GM12864 (cell line): Measurements from ENCODE around the gene CHIA.

ENCODE experiments used
- DNase-seq: peaks from one replicate; pipeline ENCODE4 v3.0.0-alpha.2; 2011; ENCODE audit warnings: low read depth
- H3K4me3 ChIP-seq: 2 replicates; pipeline ENCODE4 v1.5.1; 2011; ENCODE audit warnings: mild to moderate bottlenecking, low read depth, low read length, control low read depth
- TF ChIP-seq, protein P1 (sequence below): IDR thresholded peaks from 2 replicates; pipeline ENCODE4 v1.5.1; 2011; ENCODE audit warnings: low read depth, mild to moderate bottlenecking, moderate library complexity, low read length, control low read depth, inconsistent platforms; ENCODE audit errors: missing control alignments

CHIA gene

DNA sequence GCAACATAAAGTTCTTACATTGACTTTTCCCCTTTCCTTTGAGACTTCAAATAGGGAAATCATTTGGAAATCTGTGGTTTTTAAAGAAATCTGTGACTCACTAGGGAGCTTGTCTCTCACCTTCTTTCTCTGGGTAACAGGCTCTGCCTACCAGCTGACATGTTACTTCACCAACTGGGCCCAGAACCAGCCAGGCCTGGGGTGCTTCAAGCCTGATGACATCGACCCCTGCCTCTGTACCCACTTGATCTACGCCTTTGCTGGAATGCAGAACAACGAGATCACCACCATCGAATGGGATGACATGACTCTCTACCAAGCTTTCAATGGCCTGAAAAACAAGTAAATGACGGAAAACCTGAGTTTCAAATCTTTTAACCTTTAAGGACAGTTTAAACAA, 9.2 kb upstream of the CHIA start:
- TF ChIP-seq, protein P1, sequence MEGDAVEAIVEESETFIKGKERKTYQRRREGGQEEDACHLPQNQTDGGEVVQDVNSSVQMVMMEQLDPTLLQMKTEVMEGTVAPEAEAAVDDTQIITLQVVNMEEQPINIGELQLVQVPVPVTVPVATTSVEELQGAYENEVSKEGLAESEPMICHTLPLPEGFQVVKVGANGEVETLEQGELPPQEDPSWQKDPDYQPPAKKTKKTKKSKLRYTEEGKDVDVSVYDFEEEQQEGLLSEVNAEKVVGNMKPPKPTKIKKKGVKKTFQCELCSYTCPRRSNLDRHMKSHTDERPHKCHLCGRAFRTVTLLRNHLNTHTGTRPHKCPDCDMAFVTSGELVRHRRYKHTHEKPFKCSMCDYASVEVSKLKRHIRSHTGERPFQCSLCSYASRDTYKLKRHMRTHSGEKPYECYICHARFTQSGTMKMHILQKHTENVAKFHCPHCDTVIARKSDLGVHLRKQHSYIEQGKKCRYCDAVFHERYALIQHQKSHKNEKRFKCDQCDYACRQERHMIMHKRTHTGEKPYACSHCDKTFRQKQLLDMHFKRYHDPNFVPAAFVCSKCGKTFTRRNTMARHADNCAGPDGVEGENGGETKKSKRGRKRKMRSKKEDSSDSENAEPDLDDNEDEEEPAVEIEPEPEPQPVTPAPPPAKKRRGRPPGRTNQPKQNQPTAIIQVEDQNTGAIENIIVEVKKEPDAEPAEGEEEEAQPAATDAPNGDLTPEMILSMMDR = no peak
- H3K4me3 ChIP-seq = no peak overlapping the region
- DNase-seq = no peak

DNA sequence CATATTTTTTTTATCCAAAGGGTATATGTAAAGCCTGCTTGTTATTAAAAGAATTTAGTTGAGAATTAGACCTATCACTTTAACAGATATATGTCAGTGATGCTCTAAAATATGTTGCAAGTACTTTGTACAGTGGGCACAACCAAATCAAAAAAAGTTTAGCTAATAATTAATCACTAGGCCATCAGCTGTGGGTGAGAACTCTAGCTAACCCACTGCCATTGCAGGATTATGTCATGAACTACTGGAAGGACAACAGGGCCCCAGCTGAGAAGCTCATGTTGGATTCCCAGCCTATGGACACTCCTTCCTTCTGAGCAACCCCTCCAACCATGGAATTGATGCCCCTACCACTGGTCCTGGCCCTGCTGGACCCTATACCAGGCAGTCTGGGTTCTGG, 6.8 kb upstream of the CHIA start:
- no peak overlapping the region for H3K4me3 ChIP-seq
- no peak for DNase-seq
- TF ChIP-seq, protein P1 = no peak

GRCh38 chr1:111285879-111286278, 4.8 kb upstream of the CHIA start:
- no peak overlapping the region for H3K4me3 ChIP-seq
- TF ChIP-seq, protein P1 = no peak
- DNase-seq = no peak

GRCh38 chr1:111286912-111287311, 3.7 kb upstream of the CHIA start:
- TF ChIP-seq, protein P1 = no peak
- no peak for DNase-seq

DNA sequence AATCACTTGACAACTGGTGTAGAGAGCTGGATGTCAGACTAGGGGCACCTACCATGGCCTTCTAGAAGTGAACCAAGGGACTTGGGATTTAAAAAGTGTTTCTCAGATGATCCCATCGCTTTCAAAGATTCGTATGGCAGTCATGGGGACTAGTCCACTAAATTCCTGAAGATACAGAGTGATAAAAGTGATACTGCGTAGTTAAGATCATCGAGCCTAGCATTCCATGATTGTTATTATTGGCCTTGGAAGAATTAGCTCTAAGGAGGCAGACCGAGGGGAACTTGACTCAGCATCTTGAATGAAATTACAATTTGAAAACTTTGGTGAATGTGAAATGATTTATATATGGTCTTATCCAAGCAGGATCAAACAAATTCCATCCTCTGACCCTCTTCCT, 1.3 kb upstream of the CHIA start:
- DNase-seq = no peak

More at GRCh38 chr1:111286912-111287311, 3.7 kb upstream of the CHIA start:
- H3K4me3 ChIP-seq = no peak overlapping the region

DNA sequence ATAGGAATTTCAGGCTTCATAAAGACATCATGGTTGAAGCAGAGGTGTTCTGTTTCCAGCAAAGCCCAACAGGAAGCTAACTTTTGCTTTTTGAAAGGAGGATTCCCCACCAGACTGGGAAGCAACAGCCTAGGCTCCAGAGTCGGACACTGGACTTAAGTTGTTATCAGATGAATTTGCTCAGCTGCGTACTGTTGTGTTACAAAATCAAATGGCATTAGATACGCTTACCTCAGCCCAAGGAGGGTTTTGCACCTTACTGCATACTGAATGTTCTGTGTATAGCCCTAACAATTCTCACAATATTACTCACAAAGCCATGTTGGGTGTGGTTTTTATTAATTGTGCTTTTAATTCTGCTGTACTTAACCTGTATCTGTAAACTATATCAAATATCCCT, 547 bp upstream of the CHIA start:
- H3K4me3 ChIP-seq = no peak overlapping the region
- TF ChIP-seq, protein P1 = no peak
- DNase-seq = no peak

More for the DNA sequence above, 1.3 kb upstream of the CHIA start:
- H3K4me3 ChIP-seq = no peak overlapping the region
- TF ChIP-seq, protein P1 = no peak

DNA sequence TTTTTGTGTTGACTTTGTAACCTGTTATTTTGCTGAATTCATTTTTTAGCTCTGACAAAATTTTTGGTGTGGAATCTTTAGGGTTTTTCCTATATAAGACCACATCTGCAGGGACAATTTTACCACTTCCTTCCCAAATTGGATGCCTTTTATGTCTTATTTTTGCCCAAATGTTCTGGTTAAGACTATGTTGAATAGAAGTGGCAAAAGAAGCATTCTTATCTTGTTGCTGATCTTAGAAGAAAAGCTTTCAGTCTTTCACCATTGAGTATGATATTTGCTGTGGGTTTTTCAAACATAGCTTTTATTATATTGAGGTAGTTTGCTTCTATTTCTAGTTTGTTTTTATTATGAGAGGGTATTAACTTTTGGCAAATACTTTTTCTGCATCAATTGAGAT, 3.7 kb downstream of the CHIA start:
- no peak for DNase-seq
- TF ChIP-seq, protein P1 = no peak

More for the DNA sequence above, 3.7 kb downstream of the CHIA start:
- H3K4me3 ChIP-seq = no peak overlapping the region
